Fibroblast of lung (primary cell): ENCODE results near the gene DGAT2. TPM values are rescaled to one million over a fixed set of nuclear protein-coding genes. Genes with fewer than 3 reads are reported as not detected.

Source experiments
- DNase-seq, 2 donors: peaks; one replicate each; pipeline versions ENCODE4 v3.0.0 to v3.0.0-alpha.2; 2010; ENCODE audit warnings: low read depth in 2 of 2
- H2AFZ ChIP-seq: 2 replicates; pipeline ENCODE4 v1.5.1; 2012; ENCODE audit warnings: low read length, control low read depth, inconsistent platforms
- H3K27ac ChIP-seq: 2 replicates; pipeline ENCODE4 v1.5.1; 2011; ENCODE audit warnings: low read length, control low read depth; ENCODE audit not compliant: insufficient read depth
- H3K27me3 ChIP-seq: 2 replicates; pipeline ENCODE4 v1.5.1; 2011; ENCODE audit warnings: mild to moderate bottlenecking, low read length; ENCODE audit not compliant: control insufficient read depth, insufficient read depth
- H3K36me3 ChIP-seq: 2 replicates; pipeline ENCODE4 v1.5.1; 2011; ENCODE audit warnings: low read length; ENCODE audit not compliant: control insufficient read depth, insufficient read depth
- H3K4me1 ChIP-seq: 2 replicates; pipeline ENCODE4 v1.5.1; 2011; ENCODE audit warnings: low read length; ENCODE audit not compliant: control insufficient read depth, insufficient read depth; ENCODE audit errors: extremely low read depth
- H3K4me2 ChIP-seq: 2 replicates; pipeline ENCODE4 v1.5.1; 2011; ENCODE audit warnings: low read length, control low read depth; ENCODE audit not compliant: insufficient read depth; ENCODE audit errors: extremely low read depth
- H3K4me3 ChIP-seq, 4 experiments: fragments of 200-600 bp in 1 of 4; sonication (generic) in 1 of 4; replicated peaks in 1 of 4; 2 replicates each; pipeline ENCODE4 v1.5.1; 2011 to 2016; ENCODE audit warnings: low read length in 4 of 4, low read depth in 3 of 4, mild to moderate bottlenecking in 3 of 4, control low read depth in 2 of 4, inconsistent platforms in 1 of 4, mixed read lengths in 1 of 4; ENCODE audit not compliant: insufficient read depth in 1 of 4; ENCODE audit errors: control extremely low read depth in 1 of 4
- H3K79me2 ChIP-seq: 2 replicates; pipeline ENCODE4 v1.5.1; 2012; ENCODE audit warnings: mild to moderate bottlenecking, low read length, inconsistent platforms; ENCODE audit not compliant: control insufficient read depth, insufficient read depth
- H3K9ac ChIP-seq: 2 replicates; pipeline ENCODE4 v1.5.1; 2011; ENCODE audit warnings: mild to moderate bottlenecking, low read length, control low read depth; ENCODE audit not compliant: insufficient read depth
- H3K9me3 ChIP-seq: 2 replicates; pipeline ENCODE4 v1.5.1; 2012; ENCODE audit warnings: low read depth, low read length; ENCODE audit not compliant: control insufficient read depth, insufficient read depth
- H4K20me1 ChIP-seq: 2 replicates; pipeline ENCODE4 v1.5.1; 2011; ENCODE audit warnings: low read length; ENCODE audit not compliant: control insufficient read depth, insufficient read depth; ENCODE audit errors: extremely low read depth
- CTCF ChIP-seq, 2 donors: IDR thresholded peaks in 1 of 2; conservative IDR thresholded peaks in 1 of 2; 1 replicate in 1 of 2; 2 replicates in 1 of 2; pipeline ENCODE4 v1.5.1; 2011 to 2012; ENCODE audit warnings: low read length in 2 of 2, control low read depth in 1 of 2, inconsistent platforms in 1 of 2, low read depth in 1 of 2, mild to moderate bottlenecking in 1 of 2
- EZH2 ChIP-seq: IDR thresholded peaks from 2 replicates; pipeline ENCODE4 v1.5.1; 2012; ENCODE audit warnings: low read length, control low read depth, mild to moderate bottlenecking; ENCODE audit errors: missing control alignments
- polyA plus RNA-seq, 2 donors: library from polyadenylated mRNA; depleted of rRNA in 1 of 2; stranded (reverse) in 1 of 2; unstranded in 1 of 2; fragments of >200 nt; gene quantifications; 2 replicates each; pipeline ENCODE4 v1.2.1, GENCODE V29; 2011 to 2012; ENCODE audit warnings: missing spikeins in 1 of 2
- total RNA-seq: library from RNA; depleted of rRNA; stranded (reverse); fragments of >200 nt; gene quantifications from 2 replicates; pipeline ENCODE4 v1.2.1, GENCODE V29; 2014

Gene DGAT2
- total and polyA plus RNA-seq, 2 donors (not counting 1 experiment from before 2014, with no cell fraction given), result 0.32 to 1.3 TPM

- no peaks in the 10 kb centered on the region for H3K4me1 ChIP-seq
- no peaks in the 10 kb centered on the region for H3K9me3 ChIP-seq
- H3K27ac ChIP-seq, result no peak overlapping the region
- no peak for DNase-seq
- H3K36me3 ChIP-seq, result no peaks in the 10 kb centered on the region
- no peaks in the 10 kb centered on the region for H4K20me1 ChIP-seq
- H3K27me3 ChIP-seq, result peaks cover 13% of the 10 kb centered on the region
- H2AFZ ChIP-seq, result no peak overlapping the region
- H3K4me3 ChIP-seq, result no peak overlapping the region
- H3K9ac ChIP-seq, result no peak overlapping the region
- no peak for TF ChIP-seq CTCF (conservative IDR thresholded peaks at IDR 0.05 in 1 of 2, IDR thresholded peaks at IDR 0.05 in 1 of 2; ENCODE audit: low read depth in 1 of 2, low read length in 2 of 2)
- no peak for TF ChIP-seq EZH2
- no peak overlapping the region for H3K4me2 ChIP-seq
- no peaks in the 10 kb centered on the region for H3K79me2 ChIP-seq
These were observed 6.5 kb downstream of the DGAT2 start for GRCh38 chr11:75775056-75775455.

- Histone ChIP-seq H4K20me1 (no peaks in the 10 kb centered on the region), H3K4me3 (no peak overlapping the region), H3K36me3 (no peaks in the 10 kb centered on the region), H3K27me3 (peaks cover 5% of the 10 kb centered on the region), H3K9me3 (no peaks in the 10 kb centered on the region), H3K9ac (no peak overlapping the region), H2AFZ (no peak overlapping the region), H3K27ac (no peak overlapping the region), H3K79me2 (no peaks in the 10 kb centered on the region), H3K4me1 (no peaks in the 10 kb centered on the region), H3K4me2 (no peak overlapping the region)
- no peak for DNase-seq
- no peak for TF ChIP-seq EZH2
- TF ChIP-seq CTCF (conservative IDR thresholded peaks at IDR 0.05 in 1 of 2, IDR thresholded peaks at IDR 0.05 in 1 of 2; ENCODE audit: low read depth in 1 of 2, low read length in 2 of 2), result no peak
These were observed 8.0 kb downstream of the DGAT2 start for GRCh38 chr11:75776546-75776945.

GRCh38 chr11:75777461-75778110 lies 9.0 kb downstream of the DGAT2 start:
- no peaks in the 10 kb centered on the region for H3K9me3 ChIP-seq
- H2AFZ ChIP-seq, result no peak overlapping the region
- no peak overlapping the region for H3K27ac ChIP-seq
- no peak for DNase-seq
- peaks cover 5% of the 10 kb centered on the region for H3K27me3 ChIP-seq
- no peak overlapping the region for H3K4me3 ChIP-seq
- no peaks in the 10 kb centered on the region for H3K79me2 ChIP-seq
- H3K36me3 ChIP-seq, result no peaks in the 10 kb centered on the region
- H3K4me1 ChIP-seq, result no peaks in the 10 kb centered on the region
- no peak overlapping the region for H3K4me2 ChIP-seq
- H4K20me1 ChIP-seq, result no peaks in the 10 kb centered on the region
- TF ChIP-seq EZH2, result no peak
- no peak for TF ChIP-seq CTCF (conservative IDR thresholded peaks at IDR 0.05 in 1 of 2, IDR thresholded peaks at IDR 0.05 in 1 of 2; ENCODE audit: low read depth in 1 of 2, low read length in 2 of 2)
- no peak overlapping the region for H3K9ac ChIP-seq
